GM21381 (cell line): ENCODE results near the gene CDH20.

Source experiments
- ATAC-seq: cut with Tn5 transposase; IDR thresholded peaks from one replicate; pipeline ENCODE4 v1.9.1; 2021; ENCODE audit warnings: mild to moderate bottlenecking, moderate library complexity; ENCODE audit not compliant: unreplicated experiment

The CDH20 gene

GRCh38 chr18:61333271-61333745 lies at the start of gene CDH20:
Gene CDH20, plus strand, starts transcription at chr18:61333430.
- ATAC-seq, result no peak

DNA sequence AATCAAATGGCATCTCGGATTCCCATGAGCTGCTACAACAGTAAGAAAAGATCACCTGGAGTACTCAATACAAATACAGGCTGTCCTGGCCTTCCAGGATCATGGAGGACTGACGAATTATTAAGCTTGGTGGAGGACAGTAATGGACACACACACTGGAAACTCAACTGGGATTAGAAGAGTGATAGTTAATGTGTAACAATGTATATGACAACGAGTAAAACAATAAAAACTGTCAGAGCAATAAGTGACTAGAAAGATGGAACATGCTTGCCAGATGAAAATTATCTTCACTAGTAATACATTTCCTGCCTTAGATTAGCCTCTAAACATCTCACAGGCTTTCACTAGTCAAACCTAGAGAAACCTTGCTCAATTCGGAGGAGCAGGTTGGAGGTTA lies 49.2 kb upstream of the CDH20 start:
- no peak for ATAC-seq

- no peak for ATAC-seq
Observed at GRCh38 chr18:61285777-61286176, 47.5 kb upstream of the CDH20 start.

GRCh38 chr18:61286867-61287266 lies 46.4 kb upstream of the CDH20 start:
- ATAC-seq, result no peak

DNA sequence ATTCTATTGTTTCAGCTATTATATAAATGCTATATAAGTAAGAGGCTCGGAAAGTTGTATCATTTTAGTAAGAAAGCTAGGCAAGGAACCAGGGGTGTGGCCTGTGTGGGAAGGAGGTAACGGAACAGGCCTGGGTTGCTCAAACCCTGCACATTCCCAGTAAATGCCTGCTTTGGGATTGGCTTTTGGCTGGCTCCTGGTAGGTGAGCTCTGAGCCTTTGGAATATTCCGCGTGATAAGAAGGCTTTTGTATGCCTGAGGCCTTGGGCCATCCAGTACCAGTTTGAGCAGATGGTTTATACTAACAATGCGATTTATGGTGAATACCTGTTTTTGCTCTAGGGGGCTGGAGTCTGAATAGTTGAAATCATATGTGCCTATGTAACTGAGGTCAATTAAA lies 42.6 kb upstream of the CDH20 start:
- ATAC-seq, result no peak

GRCh38 chr18:61292280-61293035 lies 40.8 kb upstream of the CDH20 start:
- no peak for ATAC-seq

- ATAC-seq, result no peak
Observed at GRCh38 chr18:61295153-61295552, 38.1 kb upstream of the CDH20 start.

- no peak for ATAC-seq
Observed at GRCh38 chr18:61308004-61308403, 25.2 kb upstream of the CDH20 start.

- ATAC-seq, result no peak
Observed at GRCh38 chr18:61308795-61309393, 24.3 kb upstream of the CDH20 start.

DNA sequence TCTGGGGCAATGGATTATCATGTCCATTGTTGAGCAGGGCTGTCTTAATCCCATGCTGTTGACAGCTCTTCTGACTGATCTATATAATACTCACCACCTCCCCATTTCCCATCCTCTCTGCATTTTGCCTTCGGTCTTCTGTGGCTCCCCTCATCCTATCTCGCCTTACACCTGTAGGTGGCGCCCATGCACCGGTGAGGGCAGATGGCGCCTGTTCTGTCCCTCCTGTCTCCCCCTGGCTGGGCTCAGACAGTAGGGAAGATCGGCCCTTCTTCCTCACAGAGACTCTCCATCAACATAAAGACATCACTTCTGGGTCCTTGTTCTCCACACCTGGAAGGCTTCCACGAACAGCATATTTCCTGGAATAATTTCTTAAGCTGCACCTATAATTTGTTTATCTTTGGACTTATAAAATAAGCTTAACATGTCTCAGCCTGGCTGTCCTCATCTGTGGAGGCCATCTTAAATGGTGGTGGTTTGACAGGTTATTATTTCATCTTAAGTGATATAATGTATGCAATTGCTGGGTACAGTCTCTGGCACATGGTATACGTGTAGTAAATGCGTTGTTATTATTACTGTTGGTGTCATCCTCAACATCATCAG lies 10.9 kb upstream of the CDH20 start:
- peak; percentile 99 for ATAC-seq

DNA sequence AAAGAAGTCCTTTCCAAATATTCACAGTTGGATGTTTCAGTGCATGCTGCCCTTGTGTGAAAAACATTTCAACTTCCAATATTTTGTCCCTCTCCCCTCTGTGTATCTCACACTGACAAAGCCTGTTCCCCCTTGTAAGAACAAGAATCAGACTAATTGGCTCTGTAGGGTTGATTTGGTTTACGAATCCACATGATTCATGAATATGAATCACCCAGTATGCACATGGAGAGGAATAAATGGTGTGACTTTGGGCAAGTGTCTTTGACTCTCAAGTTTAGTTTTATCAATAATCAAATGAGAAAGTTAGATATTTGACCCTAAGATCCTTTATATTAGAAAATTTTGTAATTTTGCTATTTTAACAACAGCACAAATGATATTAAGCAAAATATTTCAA lies 9.3 kb upstream of the CDH20 start:
- ATAC-seq, result no peak

DNA sequence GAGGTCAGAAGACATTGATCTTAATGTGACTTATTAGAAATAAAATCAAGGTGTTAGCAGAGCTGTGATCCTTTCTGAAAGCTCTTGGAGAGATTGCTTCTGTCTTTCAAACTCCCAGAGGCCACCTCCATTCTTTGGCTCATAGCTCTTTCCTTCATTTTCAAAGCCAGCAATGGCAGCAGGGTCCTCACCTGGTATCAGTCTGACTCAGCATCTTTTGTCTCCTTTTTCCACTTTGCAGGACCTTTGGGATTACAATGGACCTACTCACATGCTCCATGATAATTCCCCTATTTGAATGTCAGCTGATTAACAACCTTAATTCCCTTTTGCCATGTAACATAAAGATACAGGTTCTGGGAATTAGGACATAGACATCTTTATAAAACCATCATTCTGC lies 6.8 kb upstream of the CDH20 start:
- ATAC-seq, result no peak

DNA sequence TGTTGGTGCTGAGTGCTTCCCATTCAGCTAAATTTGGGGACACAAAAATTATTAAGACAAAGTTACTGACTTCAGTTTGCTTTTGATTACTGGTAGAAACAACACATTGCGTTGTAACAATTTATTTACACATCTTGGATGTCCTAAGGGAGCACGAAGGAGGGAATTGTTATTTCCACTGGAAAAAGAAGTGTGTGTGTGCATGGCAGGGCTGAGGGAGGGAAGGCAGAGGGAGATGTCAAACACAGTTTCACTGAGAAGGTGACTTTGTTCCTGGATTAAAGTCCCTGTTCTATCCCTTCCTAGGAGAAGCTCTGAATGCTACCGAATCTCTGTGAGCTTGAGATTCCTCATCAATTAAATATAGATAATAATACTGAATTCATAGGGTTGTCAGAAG lies 3.8 kb upstream of the CDH20 start:
- no peak for ATAC-seq

DNA sequence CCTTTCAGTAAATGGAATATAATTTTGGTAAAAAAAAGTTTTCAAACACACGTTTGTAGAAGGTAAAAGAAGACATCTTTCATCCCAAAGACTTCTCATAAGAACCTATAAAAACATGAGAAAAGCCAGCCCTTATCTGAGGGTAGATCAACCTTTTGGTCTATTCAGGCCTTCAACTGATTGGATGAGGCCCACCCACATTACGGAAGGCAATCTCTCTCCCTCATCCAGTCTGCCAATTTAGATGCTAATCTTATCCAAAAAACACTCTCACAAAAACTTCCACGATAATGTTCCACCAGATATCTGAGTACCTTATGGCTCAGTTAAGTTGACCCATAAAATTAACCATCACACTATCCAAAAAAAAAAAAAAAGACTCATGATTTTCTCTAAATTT lies 2.2 kb upstream of the CDH20 start:
- no peak for ATAC-seq

DNA sequence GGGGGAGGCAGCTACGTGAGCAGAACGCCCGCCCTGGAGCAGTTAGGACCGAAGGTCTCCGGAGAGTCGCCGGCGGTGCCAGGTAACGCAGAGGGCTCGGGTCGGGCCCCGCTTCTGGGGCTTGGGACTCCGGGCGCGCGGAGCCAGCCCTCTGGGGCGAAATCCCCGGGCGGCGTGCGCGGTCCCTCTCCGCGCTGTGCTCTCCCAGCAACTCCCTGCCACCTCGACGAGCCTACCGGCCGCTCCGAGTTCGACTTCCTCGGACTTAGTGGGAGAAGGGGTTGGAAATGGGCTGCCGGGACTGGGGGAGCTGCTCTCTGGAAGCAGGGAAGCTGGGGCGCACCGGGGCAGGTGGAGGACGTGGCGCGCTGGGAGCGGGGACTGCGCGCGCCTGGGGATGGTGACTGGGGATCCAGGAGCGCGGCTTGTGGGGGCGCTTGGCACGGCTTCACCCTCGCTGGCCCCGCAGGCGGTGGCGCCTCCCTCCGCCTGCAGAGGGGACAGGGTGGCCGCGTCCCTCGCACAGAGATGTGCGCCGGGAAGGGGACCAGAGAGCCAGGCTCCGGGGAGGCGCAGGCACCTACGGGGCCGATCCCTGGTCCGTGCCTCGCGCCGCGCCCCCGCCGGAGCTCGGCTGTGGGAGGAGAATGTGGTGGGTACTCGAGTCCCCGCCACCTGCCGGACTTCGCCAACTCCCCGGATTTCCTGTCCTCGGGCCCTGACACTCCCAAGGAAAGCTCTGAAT lies 688 bp downstream of the CDH20 start:
- ATAC-seq, result no peak

- ATAC-seq, result no peak
Observed at GRCh38 chr18:61334491-61334850, 1.2 kb downstream of the CDH20 start.

GRCh38 chr18:61334951-61335683 lies 1.9 kb downstream of the CDH20 start:
- ATAC-seq, result no peak

DNA sequence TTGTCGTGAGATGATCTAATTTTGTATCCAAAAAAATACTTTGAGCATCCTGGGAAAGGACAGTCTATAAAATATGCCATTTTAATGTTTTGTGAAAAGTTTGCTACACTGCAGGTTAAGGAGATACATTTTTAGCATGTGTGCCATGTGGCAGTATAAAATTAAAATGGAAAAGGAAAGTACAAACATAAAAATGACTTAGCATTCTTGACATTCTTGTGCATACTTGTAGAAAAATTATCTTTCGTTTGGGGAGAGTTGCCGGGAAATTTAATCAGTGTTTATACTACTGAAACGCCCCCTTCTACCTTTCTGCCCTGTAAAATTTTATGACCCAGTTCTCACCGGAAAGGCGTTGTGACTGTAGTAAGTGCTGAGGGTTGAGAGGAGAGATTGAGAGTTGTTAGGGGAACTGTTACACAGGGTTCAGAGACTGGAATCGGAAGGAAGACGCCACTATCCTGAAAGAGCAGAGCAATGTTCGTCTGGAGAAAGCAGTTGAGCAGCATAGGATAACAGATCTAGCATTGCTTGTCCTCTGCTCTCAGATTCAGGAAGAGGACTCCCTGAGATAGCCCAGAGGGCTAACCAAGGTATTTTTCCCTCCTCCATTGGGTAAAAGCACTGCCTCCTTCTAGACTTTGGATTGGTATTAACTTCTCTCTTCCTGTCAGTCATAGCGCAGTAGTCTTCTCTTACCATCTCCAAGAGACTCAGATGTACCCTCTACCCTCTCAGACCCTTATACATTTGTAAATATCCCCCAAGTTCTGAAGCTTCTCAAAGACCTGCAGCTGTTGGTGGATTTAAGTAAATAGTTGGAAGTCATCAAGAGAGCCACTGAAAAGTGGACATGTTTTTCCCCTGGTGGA lies 2.7 kb downstream of the CDH20 start:
- ATAC-seq, result no peak

- ATAC-seq, result no peak
Observed at GRCh38 chr18:61336766-61337165, 3.5 kb downstream of the CDH20 start.

GRCh38 chr18:61337527-61337926 lies 4.3 kb downstream of the CDH20 start:
- no peak for ATAC-seq
